Glomerular visceral epithelial cell (primary cell): ENCODE measurements around the gene MYLK2.
A peak's percentile ranks its signal among the peaks of the same experiment; 100 is the strongest.

ENCODE experiments used
- DNase-seq: peaks from one replicate; pipeline ENCODE4 v3.0.0-alpha.2; 2016; ENCODE audit errors: extremely low spot score

The MYLK2 gene

DNA sequence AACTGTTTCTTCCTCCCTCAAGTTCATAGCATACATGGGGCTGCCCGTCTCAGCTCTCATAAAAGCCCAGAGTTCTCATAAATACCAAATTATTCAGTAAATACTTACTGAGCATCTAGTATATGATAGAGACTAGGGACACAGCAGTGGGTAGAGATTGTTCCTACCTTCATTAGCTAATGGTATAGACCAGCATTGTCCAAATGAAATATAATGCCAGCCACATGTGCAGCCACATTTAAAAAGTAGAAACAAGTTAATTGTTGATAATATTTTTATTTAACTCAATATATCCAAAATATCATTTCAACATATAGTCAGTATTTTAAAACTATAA, 52.4 kb downstream of the MYLK2 start:
- no peak for DNase-seq

DNA sequence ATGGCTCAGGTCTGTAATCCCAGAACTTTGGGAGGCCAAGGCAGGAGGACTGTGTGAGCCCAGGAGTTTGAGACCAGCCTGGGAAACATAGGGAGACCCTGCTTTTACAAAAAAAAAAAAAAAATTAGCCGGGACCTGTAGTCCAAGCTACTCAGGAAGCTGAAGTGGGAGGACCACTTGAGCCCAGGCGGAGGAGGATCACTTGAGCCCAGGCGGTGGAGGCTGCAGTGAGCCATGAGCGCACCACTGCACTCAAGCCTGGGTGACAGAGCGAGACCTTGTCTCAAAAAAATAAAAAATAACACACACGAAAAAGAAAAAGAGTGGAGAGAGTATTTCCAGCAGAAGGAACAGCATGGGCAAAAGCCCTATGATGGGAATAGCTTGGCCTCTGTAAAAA, 53.2 kb downstream of the MYLK2 start:
- no peak for DNase-seq

DNA sequence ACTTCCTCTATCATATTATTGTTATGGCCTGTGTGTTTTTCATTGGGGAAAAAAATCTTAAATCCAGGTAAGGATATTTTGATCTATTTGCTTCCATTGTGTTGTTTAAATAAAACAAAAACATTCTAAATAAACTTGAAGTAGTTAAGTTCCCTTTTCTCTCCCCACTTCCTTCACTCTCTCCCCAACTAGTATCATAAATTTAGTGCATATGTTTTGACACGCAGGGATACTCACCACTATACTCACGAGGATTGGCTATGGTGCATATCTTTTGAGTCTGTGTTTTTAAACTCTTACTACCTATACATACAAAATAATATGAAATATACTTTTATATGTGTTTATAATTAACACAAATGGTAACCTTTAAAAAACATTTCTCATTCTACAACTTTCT, 56.5 kb downstream of the MYLK2 start:
- DNase-seq, result no peak

DNA sequence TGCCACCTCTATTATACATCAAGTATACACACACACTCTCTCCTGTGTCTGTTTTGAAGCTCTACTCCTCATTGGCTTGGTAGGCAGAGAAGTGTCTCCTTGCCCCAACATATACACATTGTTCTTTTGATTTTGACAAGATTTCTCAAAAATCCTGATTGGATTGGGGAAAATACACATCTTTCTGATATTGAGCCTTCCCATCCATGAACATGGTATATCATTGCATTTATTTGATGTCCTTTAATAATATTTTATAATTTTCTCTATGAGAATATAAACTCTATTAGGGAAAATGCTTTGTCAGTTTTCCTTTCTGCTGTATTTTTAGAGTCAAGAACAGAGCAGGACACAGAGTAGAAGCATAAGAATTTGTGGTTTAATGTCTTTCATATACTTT, 58.5 kb downstream of the MYLK2 start:
- no peak for DNase-seq

DNA sequence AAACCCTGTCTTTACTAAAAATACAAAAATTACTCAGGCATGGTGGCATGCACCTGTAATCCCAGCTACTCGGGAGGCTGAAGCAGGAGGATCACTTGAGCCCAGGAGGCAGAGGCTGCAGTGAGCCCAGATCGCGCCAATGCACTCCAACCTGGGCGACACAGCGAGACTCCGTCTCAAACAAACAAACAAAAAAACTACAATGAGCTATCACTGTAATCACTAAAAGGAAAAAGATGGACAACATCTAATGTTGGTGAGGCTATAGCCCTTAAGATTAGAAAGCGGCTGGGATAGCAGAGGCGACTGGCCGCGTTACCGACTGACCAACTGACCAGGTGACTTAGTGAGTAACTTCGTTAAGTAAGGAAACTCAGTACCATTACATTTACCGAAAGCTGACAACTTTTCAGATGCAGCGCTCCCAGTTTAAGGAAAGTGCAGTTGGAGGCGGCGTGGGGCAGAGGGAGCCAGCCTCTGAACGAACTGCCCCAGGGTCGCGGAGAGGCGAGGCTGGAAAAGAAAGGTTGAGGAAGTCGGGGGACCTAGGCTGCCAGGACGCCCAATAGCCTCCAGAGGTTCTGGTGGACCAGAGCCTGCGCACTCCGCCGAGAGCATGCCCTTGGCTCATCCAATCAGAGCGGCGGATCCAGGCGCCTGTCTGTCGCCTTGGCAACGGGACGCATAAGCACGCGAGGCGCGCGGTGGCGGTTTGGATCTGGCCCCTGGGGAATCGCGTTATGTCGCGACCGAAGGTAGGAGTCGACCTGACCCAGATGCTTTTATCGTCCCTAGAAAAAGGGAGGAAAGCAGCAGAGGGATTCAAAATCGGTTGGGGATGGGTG, 60.2 kb downstream of the MYLK2 start:
- DNase-seq, result peak; percentile 95

DNA sequence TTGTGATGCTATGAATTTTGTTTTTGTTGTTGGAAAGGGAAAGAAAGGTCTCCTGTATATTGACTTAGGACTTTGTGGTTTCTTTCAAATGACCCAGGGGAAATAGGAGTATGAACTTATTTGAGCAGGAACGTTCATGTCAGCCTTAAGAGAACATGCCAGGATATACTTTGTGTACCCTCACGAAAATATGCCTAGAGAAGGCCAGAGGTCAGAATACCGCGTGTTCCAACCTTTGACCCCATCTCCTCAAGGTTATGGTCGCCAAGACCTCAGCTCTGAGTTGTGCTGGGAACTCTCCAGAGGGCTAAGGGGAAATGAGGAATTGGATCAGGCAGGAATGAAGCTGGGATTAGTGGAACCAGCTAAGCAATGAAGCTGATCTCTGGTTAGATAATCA, 62.8 kb downstream of the MYLK2 start:
- DNase-seq, result no peak

DNA sequence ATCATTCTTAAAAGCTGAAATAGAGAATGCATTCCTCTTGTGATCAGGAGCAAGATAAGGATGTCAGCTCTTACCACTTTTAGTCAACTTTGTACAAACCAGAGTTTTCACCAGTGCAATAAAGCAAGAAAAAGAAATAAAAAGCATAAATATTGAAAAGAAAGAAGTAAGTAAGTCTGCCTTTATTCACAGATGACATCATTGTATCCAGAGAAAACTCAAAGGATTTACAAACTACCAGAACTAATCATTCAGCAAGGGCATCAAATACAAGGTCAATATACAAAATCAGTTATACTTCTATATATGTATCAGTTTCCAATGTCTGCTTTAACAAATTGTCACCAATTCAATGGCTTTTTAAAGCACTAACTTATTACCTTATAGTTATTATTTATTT, 64.7 kb downstream of the MYLK2 start:
- DNase-seq, result no peak
